Left ventricle myocardium superior (tissue), 1 donor: ENCODE measurements around the gene LRRC1. TPM values are rescaled to one million over a fixed set of nuclear protein-coding genes. Genes with fewer than 3 reads are reported as not detected.
A peak's percentile ranks its signal among the peaks of the same experiment; 100 is the strongest.
"Not testable (repeated sequence)": the region's sequence is repeated elsewhere in the genome, so short reads cannot be mapped to it uniquely, and the experiment has no call there.

Source experiments
- ATAC-seq: fragments of 200-7000 bp; cut with Tn5 transposase; one replicate; pipeline ENCODE4 v1.9.1; 2020; ENCODE audit warnings: mild to moderate bottlenecking, moderate library complexity
- DNase-seq: peaks from one replicate; pipeline ENCODE4 v3.0.0-alpha.2; 2020
- intact Hi-C: fragments of 100-400 bp; cut with micrococcal nuclease; formaldehyde crosslinking; loops from one replicate; pipeline ENCODE4 v1.11.0; 2022
- total RNA-seq: library from RNA; stranded (reverse); fragmentation: NEBNext Ultra II Directional; extraction: Animal tissue kit (Norgen Biotek cat#: 25700); gene quantifications from one replicate; pipeline ENCODE4 v1.2.1, GENCODE V29; 2021
- donor health status: DM: no; HTN: yes; CAD: no; lungs with severe emphysema.

Gene LRRC1
- total RNA-seq, 1 donor from 2014 or later: 2.0 TPM

- intact Hi-C loops: no loop called here
- DNase-seq (no peak), ATAC-seq (no peak)
Measured at GRCh38 chr6:53786832-53787231, 8.0 kb upstream of the LRRC1 start.

- intact Hi-C loops: loop anchor here (10.0 kb wide), 1 partner anchor 164 kb away; no protein-coding TSS in a partner anchor
Measured at GRCh38 chr6:53790886-53791285, 3.9 kb upstream of the LRRC1 start.

DNA sequence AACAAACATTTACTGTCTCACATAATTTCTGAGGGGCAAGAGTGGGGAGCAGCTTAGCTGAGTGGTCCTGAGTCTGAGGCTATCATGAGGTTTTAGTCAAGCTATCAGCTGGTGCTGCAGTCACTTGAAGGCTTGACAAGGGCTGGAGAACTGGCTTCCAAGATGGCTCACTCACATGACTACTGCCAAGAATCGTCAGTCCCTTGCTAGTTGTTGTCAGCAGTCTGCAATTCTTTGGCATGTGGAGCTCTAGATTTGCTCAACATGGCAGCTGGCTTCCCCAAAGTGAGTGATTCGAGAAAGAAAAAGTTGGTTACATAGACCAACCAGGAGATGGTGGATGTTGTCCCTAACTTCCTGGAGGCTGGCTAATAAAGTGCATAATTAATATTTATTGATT lies 2.8 kb upstream of the LRRC1 start:
- no peak for DNase-seq
- ATAC-seq: no peak
- intact Hi-C loops: loop anchor here (10.0 kb wide), 1 partner anchor 163 kb away; no protein-coding TSS in a partner anchor

More at GRCh38 chr6:53790886-53791285, 3.9 kb upstream of the LRRC1 start:
- no peak for DNase-seq
- no peak for ATAC-seq

DNA sequence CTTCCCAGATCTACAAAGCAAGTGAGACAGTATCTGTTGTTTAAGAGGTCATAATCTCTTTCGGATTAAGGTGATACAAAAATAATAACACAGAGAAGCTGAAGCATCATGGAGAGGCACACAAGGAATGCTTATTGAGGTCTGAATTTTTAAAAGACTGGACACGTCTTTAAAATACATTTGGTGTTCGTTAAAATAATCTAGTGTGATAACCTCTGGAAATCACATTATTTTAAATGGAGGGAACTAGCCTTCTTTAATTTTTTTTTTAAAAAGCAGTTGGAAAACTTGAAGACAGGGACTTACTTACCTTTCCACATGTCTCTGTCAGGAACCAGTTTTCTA lies 1.9 kb upstream of the LRRC1 start:
- ATAC-seq (no peak), DNase-seq (no peak)
- intact Hi-C loops: loop anchor here (10.0 kb wide), 1 partner anchor 162 kb away; no protein-coding TSS in a partner anchor

GRCh38 chr6:53793318-53794136 lies 1.3 kb upstream of the LRRC1 start:
- DNase-seq (peak; percentile 42), ATAC-seq (peak; percentile 40)
- intact Hi-C loops: loop anchor here (10.0 kb wide), 1 partner anchor 161 kb away; no protein-coding TSS in a partner anchor

DNA sequence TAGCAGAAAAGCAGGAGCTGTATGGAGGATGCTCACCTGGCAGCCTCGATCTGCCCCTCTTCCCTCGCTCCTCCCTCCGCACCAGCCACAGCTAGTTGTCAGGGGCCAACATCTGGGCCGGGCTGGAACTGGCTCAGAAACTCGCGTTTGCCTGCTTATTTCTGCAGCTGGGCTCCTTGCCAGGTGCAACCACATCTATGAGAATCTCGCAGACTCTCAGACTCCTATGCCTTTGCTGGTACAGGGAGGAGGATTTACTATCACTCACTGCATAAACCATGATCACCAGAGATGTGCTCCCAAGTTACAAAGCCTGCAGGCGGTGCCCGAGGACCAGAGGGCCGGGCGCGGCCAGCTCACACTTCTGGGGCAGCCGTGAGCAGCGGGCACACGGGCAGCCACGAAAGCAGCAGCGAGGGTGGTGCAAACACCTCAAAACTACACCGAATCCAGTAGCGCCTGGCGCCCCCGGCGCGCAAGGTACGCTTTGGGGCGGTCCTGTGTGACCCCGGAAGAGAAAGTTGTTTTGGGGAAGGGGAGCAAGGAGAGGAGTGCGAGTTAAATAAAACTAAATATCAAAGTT lies 577 bp upstream of the LRRC1 start:
- ATAC-seq (peak; percentile 86), DNase-seq (peak; percentile 76)
- intact Hi-C loops: loop anchor here (10.0 kb wide), 1 partner anchor 161 kb away; no protein-coding TSS in a partner anchor

DNA sequence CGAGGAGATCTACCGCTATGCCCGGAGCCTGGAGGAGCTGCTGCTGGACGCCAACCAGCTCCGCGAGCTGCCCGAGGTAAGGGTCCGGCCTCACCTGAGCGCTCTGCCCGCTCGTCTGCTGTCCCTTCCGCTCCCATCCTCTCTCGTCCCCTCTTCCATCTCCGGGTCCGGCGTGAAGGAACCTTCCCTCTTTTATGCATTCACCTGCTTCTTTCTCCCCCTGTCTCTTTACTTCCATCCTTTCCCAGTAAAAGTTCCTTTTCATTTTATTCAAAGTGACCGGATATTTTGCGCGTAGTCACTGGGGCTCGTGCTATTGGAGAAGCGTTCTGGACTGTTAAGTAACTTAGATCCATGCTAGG lies 516 bp downstream of the LRRC1 start:
- DNase-seq (no peak), ATAC-seq (peak; percentile 36)
- intact Hi-C loops: loop anchor here (10.0 kb wide), 1 partner anchor 159 kb away; no protein-coding TSS in a partner anchor

DNA sequence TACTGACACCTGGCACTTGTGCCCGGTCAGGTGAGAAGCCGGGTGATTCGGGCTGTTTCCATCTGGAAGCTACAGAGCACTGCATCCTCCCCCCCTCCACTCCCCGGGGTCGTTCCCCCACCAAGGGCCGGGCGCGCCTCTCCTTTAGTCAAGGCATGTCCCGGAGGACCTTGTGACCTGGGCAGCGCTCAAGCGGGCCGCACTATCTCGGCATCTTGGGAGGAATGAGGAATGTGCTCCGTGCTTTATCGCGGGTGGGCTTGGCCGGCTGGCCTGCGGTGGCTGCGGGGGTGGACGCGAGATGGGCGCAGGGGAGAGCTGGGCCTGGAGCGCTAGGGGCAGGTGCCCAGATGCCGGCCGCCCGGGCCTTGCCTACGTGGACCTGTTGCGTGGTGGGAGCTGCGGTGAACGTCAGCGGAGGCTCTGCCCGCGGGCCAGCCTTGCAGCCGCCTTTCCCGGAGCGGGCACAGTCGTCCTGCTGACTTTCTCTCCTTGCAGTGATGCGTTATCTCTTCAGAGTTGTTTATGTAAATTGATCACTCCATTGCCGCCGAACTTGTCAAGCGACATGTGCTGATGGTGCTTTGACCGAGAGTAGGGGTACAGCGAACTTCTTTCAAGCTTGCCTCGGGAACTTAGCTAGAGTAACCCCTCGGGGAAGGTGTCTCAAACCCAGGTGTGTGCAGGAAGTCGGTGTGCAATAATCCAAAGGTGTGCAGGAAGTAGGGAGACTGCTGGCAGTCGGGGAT lies 1.1 kb downstream of the LRRC1 start:
- ATAC-seq (peak; percentile 43), DNase-seq (peak; percentile 61)
- intact Hi-C loops: loop anchor here (10.0 kb wide), 1 partner anchor 159 kb away; no protein-coding TSS in a partner anchor

DNA sequence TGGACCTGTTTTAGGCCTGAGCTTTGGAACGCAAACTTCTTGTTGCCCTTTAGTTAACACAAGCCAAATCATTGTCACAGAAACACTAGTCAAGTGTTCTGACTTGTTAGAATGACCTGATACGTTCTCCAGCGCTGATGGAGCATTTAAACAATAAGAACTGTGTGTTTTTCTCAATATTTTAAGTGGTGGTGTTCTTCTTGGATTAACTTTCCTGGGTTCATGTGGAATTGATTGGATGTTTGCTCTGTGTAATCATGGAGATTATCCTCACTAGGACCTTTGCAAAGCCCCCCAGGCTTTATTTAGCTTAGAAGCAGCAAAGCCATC lies 1.6 kb downstream of the LRRC1 start:
- DNase-seq: no peak
- intact Hi-C loops: loop anchor here (10.0 kb wide), 1 partner anchor 158 kb away; no protein-coding TSS in a partner anchor
- ATAC-seq: no peak

DNA sequence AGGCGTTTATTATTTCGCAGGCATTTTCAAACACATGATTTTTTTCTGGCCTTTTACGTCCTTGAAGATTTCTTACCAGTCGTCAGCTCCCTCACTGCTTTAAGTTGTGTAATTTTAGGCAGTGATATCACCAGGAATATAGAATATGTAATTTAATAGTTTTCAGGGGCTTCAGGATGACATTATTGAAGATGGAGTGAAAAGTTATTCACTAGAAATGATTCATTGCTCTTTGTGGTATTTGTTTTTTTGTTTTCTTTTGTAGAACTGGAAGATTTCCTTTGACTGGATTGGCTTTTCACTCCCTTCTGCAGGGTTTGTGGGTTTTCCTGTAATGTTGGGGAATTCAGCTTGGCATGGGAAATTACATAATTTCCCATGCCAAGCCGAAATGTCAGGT lies 2.0 kb downstream of the LRRC1 start:
- DNase-seq: no peak
- intact Hi-C loops: loop anchor here (10.0 kb wide), 1 partner anchor 158 kb away; no protein-coding TSS in a partner anchor
- ATAC-seq: no peak

DNA sequence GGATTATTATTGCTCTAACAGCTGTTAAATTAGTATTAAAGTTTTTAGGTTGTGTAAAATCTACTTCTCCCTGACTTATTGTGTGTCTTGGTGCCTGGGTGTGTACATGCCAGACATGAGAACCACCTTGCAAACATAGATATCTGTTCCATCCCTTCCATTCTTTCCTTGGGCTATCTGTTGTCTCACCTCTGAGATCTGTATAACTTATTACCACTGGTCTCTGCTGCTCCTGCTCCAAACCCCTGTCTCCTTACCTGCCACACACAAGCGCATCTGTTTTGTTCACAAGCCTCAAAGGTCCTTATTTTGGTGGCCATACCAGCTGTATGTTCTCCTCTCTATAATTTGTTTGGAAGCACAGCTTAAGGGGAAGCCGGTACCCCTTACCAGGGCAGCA lies 2.5 kb downstream of the LRRC1 start:
- DNase-seq (no peak), ATAC-seq (no peak)
- intact Hi-C loops: loop anchor here (10.0 kb wide), 1 partner anchor 157 kb away; no protein-coding TSS in a partner anchor

- no peak for DNase-seq
- no peak for ATAC-seq
- intact Hi-C loops: loop anchor here (10.0 kb wide), 1 partner anchor 155 kb away; no protein-coding TSS in a partner anchor
Measured at GRCh38 chr6:53799340-53799739, 4.5 kb downstream of the LRRC1 start.

DNA sequence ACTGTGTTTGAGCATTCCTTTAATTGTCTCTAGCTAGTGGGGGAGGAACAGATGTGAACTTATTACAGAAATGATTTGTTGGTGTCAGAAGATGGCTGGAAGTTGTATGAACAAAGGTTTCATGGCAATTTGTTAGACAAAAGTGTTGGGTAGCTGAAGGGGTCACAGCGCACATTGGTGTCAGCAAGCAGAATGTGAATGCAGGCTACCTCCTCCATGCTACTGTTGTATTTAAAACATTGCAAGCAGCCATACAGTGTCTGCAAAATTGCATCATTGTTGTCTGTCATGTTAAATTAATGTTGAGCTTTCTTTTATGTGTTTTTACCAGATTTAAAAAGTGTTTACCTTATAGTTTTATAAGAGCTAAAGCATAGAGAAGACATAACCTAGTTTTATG lies 6.2 kb downstream of the LRRC1 start:
- DNase-seq (no peak), ATAC-seq (no peak)
- intact Hi-C loops: no loop called here

- DNase-seq: no peak
- ATAC-seq: no peak
- intact Hi-C loops: no loop called here
Measured at GRCh38 chr6:53802582-53802981, 7.8 kb downstream of the LRRC1 start.

DNA sequence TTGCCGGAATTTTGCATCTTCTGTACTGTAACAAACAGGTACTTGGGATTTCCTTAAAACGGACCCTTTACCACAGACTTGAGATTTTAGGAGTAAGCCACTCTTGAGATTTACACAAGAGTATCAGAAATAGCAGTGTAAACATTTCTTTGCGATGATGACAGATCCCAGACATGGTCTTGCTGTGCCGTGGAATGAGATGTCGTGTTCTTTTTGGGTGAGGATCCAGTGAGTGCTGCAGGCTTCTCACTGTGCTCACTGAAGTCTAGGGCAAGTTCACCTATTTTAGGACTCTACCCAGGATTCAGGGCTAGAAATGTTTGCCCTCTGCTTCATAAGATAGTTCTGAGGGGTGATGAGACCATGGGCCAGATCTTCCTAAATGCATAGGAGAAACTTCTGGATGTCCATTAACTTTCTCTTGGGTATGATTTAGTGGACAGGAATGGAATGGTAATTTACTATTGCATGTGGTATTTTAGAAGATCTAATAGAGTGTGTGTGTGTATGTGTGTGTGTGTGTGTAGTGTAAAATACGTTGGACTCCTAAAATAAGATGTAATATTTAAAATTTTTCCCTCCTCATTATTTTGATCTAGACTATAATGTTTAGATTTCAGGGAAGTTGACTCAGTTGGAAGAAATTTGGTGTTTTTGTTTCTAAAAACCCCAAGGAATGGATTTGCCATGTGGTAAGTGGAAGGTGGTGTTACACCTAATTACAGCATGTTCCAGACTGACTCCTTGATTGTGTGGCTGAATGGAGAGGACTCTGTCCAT lies 8.5 kb downstream of the LRRC1 start:
- ATAC-seq: no peak
- intact Hi-C loops: no loop called here

DNA sequence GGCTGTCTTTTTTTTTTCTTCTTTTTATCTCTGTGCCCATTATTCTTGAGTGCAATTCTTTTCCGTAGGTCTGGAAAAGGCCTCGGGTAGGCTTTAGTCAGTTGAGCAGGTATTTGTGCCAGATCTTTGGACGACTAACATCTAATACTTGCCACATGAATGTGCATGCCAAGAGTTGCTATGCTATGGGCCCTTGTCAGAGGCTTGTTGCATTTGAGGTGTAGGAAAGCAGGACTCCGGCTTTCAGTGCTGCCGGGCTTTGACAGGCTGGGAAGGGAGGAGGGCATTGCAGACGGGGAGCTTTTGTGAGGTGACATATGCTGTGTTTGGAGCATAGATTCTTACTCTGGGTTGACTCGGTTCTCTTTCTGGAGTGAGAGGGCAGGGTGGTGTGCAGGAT lies 10.2 kb downstream of the LRRC1 start:
- intact Hi-C loops: no loop called here
- DNase-seq (no peak), ATAC-seq (peak; percentile 72)

More for the DNA sequence above, 8.5 kb downstream of the LRRC1 start:
- DNase-seq: no peak

- intact Hi-C loops: no loop called here
- ATAC-seq (no peak), DNase-seq (peak; percentile 31)
Measured at GRCh38 chr6:53805725-53806124, 10.9 kb downstream of the LRRC1 start.

GRCh38 chr6:53807606-53808005 lies 12.8 kb downstream of the LRRC1 start:
- intact Hi-C loops, ATAC-seq, DNase-seq: not testable (repeated sequence)

DNA sequence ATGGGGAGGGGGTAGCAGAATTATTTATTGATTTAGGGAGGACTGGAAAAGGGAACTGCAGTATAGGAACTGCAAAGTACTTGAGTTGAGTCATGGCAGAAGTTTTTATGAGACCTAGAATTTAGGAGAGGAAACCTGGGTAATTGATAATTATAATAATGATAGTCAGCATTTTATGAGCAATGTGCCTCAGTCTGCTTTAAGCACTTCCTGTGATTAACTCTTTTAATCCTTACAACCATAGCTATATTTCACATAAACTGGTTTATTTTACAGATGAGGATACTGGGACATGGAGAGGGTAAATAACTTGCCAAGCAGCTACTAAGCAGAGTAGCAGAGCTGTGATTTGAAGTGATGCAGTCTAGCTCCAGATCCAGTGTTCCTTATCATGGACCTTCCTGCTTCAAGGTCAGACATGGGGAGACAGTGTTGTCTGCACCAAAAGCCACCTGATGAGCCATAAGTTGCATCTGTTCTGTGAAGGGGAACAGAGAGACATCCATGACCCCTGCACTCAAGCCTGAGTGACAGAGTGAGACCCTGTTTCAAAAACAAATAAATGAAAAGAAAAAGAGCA lies 13.6 kb downstream of the LRRC1 start:
- intact Hi-C loops: no loop called here
- no peak for DNase-seq
- peak; percentile 50 for ATAC-seq
